K562 (cell line): ENCODE data around the gene MEAK7. TPM values are rescaled to one million over a fixed set of nuclear protein-coding genes. Genes with fewer than 3 reads are reported as not detected.

Experiments used
- ATAC-seq: fragments of 200-7000 bp; cut with Tn5 transposase; 3 replicates; pipeline ENCODE4 v1.9.1; 2020; ENCODE audit warnings: moderate library complexity
- BruUV-seq: library from RNA; stranded (reverse); fragments of 400-500 nt; replicated peaks from 2 replicates; lab custom pipeline; 2021; lab: Mats Ljungman, UMichigan
- CTCF ChIA-PET: fragments of 300-600 bp; formaldehyde crosslinking; extraction: SDS; loops from one replicate; lab custom pipeline; 2021; ENCODE audit warnings: low intra/inter-chr PET ratio; lab: Yijun Ruan, JAX
- POLR2A ChIA-PET: fragments of 300-600, 350-650 bp; sonication (Branson Sonifier 250); formaldehyde crosslinking; extraction: SDS; loops from one replicate; lab custom pipeline; 2021; ENCODE audit warnings: antibody characterized with exemption, inconsistent platforms; lab: Yijun Ruan, JAX
- DNase-seq, 4 experiments: peaks; one replicate each; pipeline versions ENCODE4 v3.0.0 to v3.0.0-alpha.2; 2011 to 2018; ENCODE audit warnings: low spot score in 3 of 4, mixed read lengths in 3 of 4; ENCODE audit errors: extremely low read depth in 1 of 4
- FAIRE-seq: peaks from 2 replicates; lab custom pipeline; 2011; peaks lifted over from hg19 to GRCh38; lab: Jason Lieb, UNC
- H2AFZ ChIP-seq: 2 replicates; pipeline ENCODE4 v1.6.0; 2011; ENCODE audit warnings: low read depth, low read length, control low read depth, inconsistent platforms
- H3K27ac ChIP-seq: fragments of 200-600 bp; 3 replicates; pipeline ENCODE4 v1.8.0; 2011; ENCODE audit warnings: low read depth, mild to moderate bottlenecking, control low read depth, inconsistent platforms, low read length, moderate library complexity, mixed read lengths; ENCODE audit errors: extremely low read depth
- H3K27me3 ChIP-seq, 2 experiments: fragments of 300-600 bp in 1 of 2; 2 replicates in 1 of 2; 3 replicates in 1 of 2; pipeline versions ENCODE4 v1.6.0 to v1.8.0; 2011; ENCODE audit warnings: inconsistent platforms in 2 of 2, low read length in 2 of 2, mild to moderate bottlenecking in 1 of 2, mixed read lengths in 1 of 2, moderate library complexity in 1 of 2; ENCODE audit not compliant: control insufficient read depth in 2 of 2, insufficient read depth in 2 of 2
- H3K36me3 ChIP-seq: fragments of 300-600 bp; 3 replicates; pipeline ENCODE4 v1.8.0; 2011; ENCODE audit warnings: mild to moderate bottlenecking, low read length, inconsistent platforms; ENCODE audit not compliant: control insufficient read depth, insufficient read depth
- H3K4me1 ChIP-seq, 2 experiments: fragments of 200-600 bp in 1 of 2; replicated peaks in 1 of 2; 2 replicates in 1 of 2; 3 replicates in 1 of 2; pipeline versions ENCODE4 v1.5.1 to v1.8.0; 2011; ENCODE audit warnings: inconsistent platforms in 2 of 2, low read length in 2 of 2, mild to moderate bottlenecking in 1 of 2, mixed read lengths in 1 of 2, moderate library complexity in 1 of 2; ENCODE audit not compliant: control insufficient read depth in 2 of 2, insufficient read depth in 2 of 2
- H3K4me2 ChIP-seq: 2 replicates; pipeline ENCODE4 v1.6.1; 2011; ENCODE audit warnings: low read length, control low read depth, inconsistent platforms, mixed read lengths; ENCODE audit not compliant: insufficient read depth
- H3K4me3 ChIP-seq: fragments of 200-600 bp; sonication (generic), shearing (Covaris generic); 2 replicates; pipeline ENCODE4 v1.5.1; 2016; ENCODE audit warnings: control low read depth, inconsistent platforms
- H3K79me2 ChIP-seq: fragments of 200-600 bp; 3 replicates; pipeline ENCODE4 v1.8.0; 2011; ENCODE audit warnings: low read length, inconsistent platforms; ENCODE audit not compliant: control insufficient read depth, insufficient read depth
- H3K9ac ChIP-seq, 2 experiments: 2 replicates each; pipeline versions ENCODE4 v1.6.0 to v1.6.1; 2011; ENCODE audit warnings: low read depth in 2 of 2, low read length in 2 of 2, control low read depth in 1 of 2, inconsistent platforms in 1 of 2, mild to moderate bottlenecking in 1 of 2, mixed read lengths in 1 of 2; ENCODE audit not compliant: insufficient read depth in 1 of 2
- H3K9me1 ChIP-seq: one replicate; pipeline ENCODE4 v1.6.0; 2011; ENCODE audit warnings: inconsistent platforms, mild to moderate bottlenecking, low read length, moderate library complexity; ENCODE audit not compliant: control insufficient read depth, insufficient read depth
- H3K9me3 ChIP-seq: replicated peaks from 2 replicates; pipeline ENCODE4 v1.5.1; 2011; ENCODE audit warnings: low read depth, low read length, inconsistent platforms; ENCODE audit not compliant: control insufficient read depth, insufficient read depth
- H4K20me1 ChIP-seq: replicated peaks from 2 replicates; pipeline ENCODE4 v1.6.1; 2011; ENCODE audit warnings: low read length, inconsistent platforms, mixed read lengths; ENCODE audit not compliant: control insufficient read depth, insufficient read depth
- CBX2 ChIP-seq: fragments of 200-600 bp; sonication (generic); IDR thresholded peaks from one replicate; pipeline ENCODE4 v1.6.1; 2012; ENCODE audit warnings: mild to moderate bottlenecking, low read length, inconsistent platforms; ENCODE audit not compliant: insufficient read depth, poor library complexity, severe bottlenecking
- HDAC8 ChIP-seq: fragments of 450-650 bp; IDR thresholded peaks from 2 replicates; pipeline ENCODE4 v1.6.1; 2016; ENCODE audit warnings: mild to moderate bottlenecking, missing genetic modification characterization, moderate library complexity, missing compliant biosample characterization
- MAFK ChIP-seq: IDR thresholded peaks from 2 replicates; pipeline ENCODE4 v1.6.1; 2011; ENCODE audit warnings: low read length, improper control_type of control experiment
- NCOA4 ChIP-seq: fragments of 450-650 bp; IDR thresholded peaks from 2 replicates; pipeline ENCODE4 v1.6.1; 2018; ENCODE audit warnings: mild to moderate bottlenecking; ENCODE audit not compliant: partially characterized antibody
- PHB ChIP-seq: fragments of 250-450 bp; sonication (Bioruptor Pico); IDR thresholded peaks from 2 replicates; pipeline ENCODE4 v1.5.0; 2021
- SLC30A9 ChIP-seq: fragments of 250-450 bp; sonication (Bioruptor Pico); IDR thresholded peaks from 2 replicates; pipeline ENCODE4 v1.8.0; 2022; ENCODE audit warnings: mild to moderate bottlenecking, moderate library complexity
- SUPT5H ChIP-seq: fragments of 450-650 bp; IDR thresholded peaks from 2 replicates; pipeline ENCODE4 v1.6.1; 2016
- TARDBP ChIP-seq: fragments of 450-650 bp; IDR thresholded peaks from 2 replicates; pipeline ENCODE4 v1.6.1; 2016
- U2AF2 ChIP-seq: fragments of 200-400 bp; formaldehyde crosslinking; optimal IDR thresholded peaks from 2 replicates; pipeline ENCODE3; 2017; ENCODE audit warnings: low read depth, mild to moderate bottlenecking, low read length
- ZBTB1 ChIP-seq: sonication (generic); formaldehyde crosslinking; IDR thresholded peaks from 2 replicates; pipeline ENCODE4 v1.8.1; 2023; ENCODE audit warnings: missing genetic modification reagents, low read depth, mild to moderate bottlenecking, borderline replicate concordance
- WGBS: fragments of 100-300 bp; shearing (Covaris generic); methylation state at CpG from one replicate; pipeline ENCODE4 v1.1.6; 2016; ENCODE audit warnings: low coverage, mixed read lengths; ENCODE audit not compliant: insufficient coverage; ENCODE audit errors: missing lambda C conversion rate; 5-methylcytosine and 5-hydroxymethylcytosine counted together
- in situ Hi-C: fragments of 300-500 bp; cut with MboI; formaldehyde crosslinking; loops from 4 replicates; pipeline ENCODE4 v1.15.0; 2018; ENCODE audit warnings: inconsistent platforms, mixed read lengths
- intact Hi-C: fragments of 100-400 bp; cut with micrococcal nuclease; formaldehyde crosslinking; loops from 2 replicates; pipeline ENCODE4 v1.14.2; 2022
- polyA plus RNA-seq, 8 experiments: library from polyadenylated mRNA; depleted of rRNA in 4 of 8; stranded (reverse) in 5 of 8; unstranded in 3 of 8; fragments of >200 nt; fragmentation: Nextera tagmentation in 2 of 8; fragmentation: Illumina TruSeq in 1 of 8; extraction: Ambion mirVana in 2 of 8; extraction: Trizol in 1 of 8; gene quantifications; 2 replicates each; pipeline versions ENCODE4 v1.2.1 to v1.2.3, GENCODE V29; 2011 to 2014; ENCODE audit warnings: inconsistent platforms in 1 of 8, missing spikeins in 1 of 8
- total RNA-seq, 7 experiments: library from RNA; depleted of rRNA in 6 of 7; stranded (reverse); fragments of >200 nt in 6 of 7; fragmentation: Illumina TruSeq in 2 of 7; extraction: Trizol in 2 of 7; gene quantifications; 2 replicates each; pipeline versions ENCODE4 v1.2.1 to v1.2.3, GENCODE V29; 2011 to 2021; ENCODE audit warnings: low replicate concordance in 1 of 7
- TF ChIP-seq, protein P1 (sequence below): sonication (generic); formaldehyde crosslinking; IDR thresholded peaks from 2 replicates; pipeline ENCODE4 v1.8.0; 2022; ENCODE audit warnings: mild to moderate bottlenecking, missing genetic modification reagents
- TF ChIP-seq, protein P2 (sequence below): fragments of 150-350 bp; conservative IDR thresholded peaks from 2 replicates; pipeline ENCODE4 v1.6.1; 2014; ENCODE audit warnings: low read length
- TF ChIP-seq, protein P3 (sequence below), 2 experiments: fragments of 450-650 bp in 1 of 2; IDR thresholded peaks; 2 replicates each; pipeline ENCODE4 v1.6.1; 2011 to 2017; ENCODE audit warnings: low read depth in 2 of 2, antibody characterized with exemption in 1 of 2, borderline replicate concordance in 1 of 2, low read length in 1 of 2, mild to moderate bottlenecking in 1 of 2, mixed read lengths in 1 of 2; ENCODE audit not compliant: control insufficient read depth in 1 of 2

MEAK7 gene
- total and polyA plus RNA-seq, 9 of the 15 experiments (the other 6 are each of a cell fraction or from before 2014, with no cell fraction given) = 1.4 to 14.5 (median 6.3) TPM

DNA sequence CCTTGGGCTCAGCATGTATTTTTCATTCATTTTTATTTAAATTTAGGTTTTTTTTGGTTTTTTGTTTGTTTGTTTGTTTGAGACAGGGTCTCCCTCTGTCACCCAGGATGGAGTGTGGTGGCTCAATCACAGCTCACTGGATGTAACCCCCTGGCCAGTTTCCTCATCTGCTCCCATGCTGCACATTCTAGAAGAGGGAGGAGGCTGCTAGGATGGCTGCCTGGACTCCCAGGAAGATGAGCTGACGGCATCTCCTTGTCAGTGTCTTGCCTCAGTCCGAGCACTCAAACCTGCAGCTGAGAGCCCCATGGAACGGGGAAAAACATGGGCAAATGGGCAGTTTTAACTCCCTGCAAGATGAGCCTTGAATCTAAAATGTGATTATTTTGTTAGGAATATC is 7.5 kb downstream of the MEAK7 start:
- H3K9me3 ChIP-seq = peaks cover 3% of the 10 kb centered on the region
- ChIA-PET POLR2A (interaction anchor here (0.6 to 1.1 kb wide), 3 partner anchors 9 to 285 kb away, joined by 3 to 5 read pairs (median 4); no protein-coding TSS in a partner anchor), CTCF (no interaction called here)
- no peaks in the 10 kb centered on the region for H4K20me1 ChIP-seq
- no peaks in the 10 kb centered on the region for H3K27me3 ChIP-seq
- H3K36me3 ChIP-seq = peaks cover 10% of the 10 kb centered on the region; the same call in 2 of the 3 replicates
- no peak overlapping the region for H3K4me2 ChIP-seq
- TF ChIP-seq U2AF2 (no peak), SLC30A9 (CRISPR knock-in tag) (no peak), NCOA4 (no peak), CBX2 (no peak), HDAC8 (no peak), TARDBP (no peak), PHB (CRISPR knock-in tag) (no peak), SUPT5H (no peak), MAFK (no peak), ZBTB1 (CRISPR knock-in tag) (no peak)
- TF ChIP-seq, protein P1, sequence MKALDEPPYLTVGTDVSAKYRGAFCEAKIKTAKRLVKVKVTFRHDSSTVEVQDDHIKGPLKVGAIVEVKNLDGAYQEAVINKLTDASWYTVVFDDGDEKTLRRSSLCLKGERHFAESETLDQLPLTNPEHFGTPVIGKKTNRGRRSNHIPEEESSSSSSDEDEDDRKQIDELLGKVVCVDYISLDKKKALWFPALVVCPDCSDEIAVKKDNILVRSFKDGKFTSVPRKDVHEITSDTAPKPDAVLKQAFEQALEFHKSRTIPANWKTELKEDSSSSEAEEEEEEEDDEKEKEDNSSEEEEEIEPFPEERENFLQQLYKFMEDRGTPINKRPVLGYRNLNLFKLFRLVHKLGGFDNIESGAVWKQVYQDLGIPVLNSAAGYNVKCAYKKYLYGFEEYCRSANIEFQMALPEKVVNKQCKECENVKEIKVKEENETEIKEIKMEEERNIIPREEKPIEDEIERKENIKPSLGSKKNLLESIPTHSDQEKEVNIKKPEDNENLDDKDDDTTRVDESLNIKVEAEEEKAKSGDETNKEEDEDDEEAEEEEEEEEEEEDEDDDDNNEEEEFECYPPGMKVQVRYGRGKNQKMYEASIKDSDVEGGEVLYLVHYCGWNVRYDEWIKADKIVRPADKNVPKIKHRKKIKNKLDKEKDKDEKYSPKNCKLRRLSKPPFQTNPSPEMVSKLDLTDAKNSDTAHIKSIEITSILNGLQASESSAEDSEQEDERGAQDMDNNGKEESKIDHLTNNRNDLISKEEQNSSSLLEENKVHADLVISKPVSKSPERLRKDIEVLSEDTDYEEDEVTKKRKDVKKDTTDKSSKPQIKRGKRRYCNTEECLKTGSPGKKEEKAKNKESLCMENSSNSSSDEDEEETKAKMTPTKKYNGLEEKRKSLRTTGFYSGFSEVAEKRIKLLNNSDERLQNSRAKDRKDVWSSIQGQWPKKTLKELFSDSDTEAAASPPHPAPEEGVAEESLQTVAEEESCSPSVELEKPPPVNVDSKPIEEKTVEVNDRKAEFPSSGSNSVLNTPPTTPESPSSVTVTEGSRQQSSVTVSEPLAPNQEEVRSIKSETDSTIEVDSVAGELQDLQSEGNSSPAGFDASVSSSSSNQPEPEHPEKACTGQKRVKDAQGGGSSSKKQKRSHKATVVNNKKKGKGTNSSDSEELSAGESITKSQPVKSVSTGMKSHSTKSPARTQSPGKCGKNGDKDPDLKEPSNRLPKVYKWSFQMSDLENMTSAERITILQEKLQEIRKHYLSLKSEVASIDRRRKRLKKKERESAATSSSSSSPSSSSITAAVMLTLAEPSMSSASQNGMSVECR (CRISPR knock-in tag) = no peak
- TF ChIP-seq, protein P2, sequence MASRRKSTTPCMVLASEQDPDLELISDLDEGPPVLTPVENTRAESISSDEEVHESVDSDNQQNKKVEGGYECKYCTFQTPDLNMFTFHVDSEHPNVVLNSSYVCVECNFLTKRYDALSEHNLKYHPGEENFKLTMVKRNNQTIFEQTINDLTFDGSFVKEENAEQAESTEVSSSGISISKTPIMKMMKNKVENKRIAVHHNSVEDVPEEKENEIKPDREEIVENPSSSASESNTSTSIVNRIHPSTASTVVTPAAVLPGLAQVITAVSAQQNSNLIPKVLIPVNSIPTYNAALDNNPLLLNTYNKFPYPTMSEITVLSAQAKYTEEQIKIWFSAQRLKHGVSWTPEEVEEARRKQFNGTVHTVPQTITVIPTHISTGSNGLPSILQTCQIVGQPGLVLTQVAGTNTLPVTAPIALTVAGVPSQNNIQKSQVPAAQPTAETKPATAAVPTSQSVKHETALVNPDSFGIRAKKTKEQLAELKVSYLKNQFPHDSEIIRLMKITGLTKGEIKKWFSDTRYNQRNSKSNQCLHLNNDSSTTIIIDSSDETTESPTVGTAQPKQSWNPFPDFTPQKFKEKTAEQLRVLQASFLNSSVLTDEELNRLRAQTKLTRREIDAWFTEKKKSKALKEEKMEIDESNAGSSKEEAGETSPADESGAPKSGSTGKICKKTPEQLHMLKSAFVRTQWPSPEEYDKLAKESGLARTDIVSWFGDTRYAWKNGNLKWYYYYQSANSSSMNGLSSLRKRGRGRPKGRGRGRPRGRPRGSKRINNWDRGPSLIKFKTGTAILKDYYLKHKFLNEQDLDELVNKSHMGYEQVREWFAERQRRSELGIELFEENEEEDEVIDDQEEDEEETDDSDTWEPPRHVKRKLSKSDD = no peak
- TF ChIP-seq, protein P3, sequence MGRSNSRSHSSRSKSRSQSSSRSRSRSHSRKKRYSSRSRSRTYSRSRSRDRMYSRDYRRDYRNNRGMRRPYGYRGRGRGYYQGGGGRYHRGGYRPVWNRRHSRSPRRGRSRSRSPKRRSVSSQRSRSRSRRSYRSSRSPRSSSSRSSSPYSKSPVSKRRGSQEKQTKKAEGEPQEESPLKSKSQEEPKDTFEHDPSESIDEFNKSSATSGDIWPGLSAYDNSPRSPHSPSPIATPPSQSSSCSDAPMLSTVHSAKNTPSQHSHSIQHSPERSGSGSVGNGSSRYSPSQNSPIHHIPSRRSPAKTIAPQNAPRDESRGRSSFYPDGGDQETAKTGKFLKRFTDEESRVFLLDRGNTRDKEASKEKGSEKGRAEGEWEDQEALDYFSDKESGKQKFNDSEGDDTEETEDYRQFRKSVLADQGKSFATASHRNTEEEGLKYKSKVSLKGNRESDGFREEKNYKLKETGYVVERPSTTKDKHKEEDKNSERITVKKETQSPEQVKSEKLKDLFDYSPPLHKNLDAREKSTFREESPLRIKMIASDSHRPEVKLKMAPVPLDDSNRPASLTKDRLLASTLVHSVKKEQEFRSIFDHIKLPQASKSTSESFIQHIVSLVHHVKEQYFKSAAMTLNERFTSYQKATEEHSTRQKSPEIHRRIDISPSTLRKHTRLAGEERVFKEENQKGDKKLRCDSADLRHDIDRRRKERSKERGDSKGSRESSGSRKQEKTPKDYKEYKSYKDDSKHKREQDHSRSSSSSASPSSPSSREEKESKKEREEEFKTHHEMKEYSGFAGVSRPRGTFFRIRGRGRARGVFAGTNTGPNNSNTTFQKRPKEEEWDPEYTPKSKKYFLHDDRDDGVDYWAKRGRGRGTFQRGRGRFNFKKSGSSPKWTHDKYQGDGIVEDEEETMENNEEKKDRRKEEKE (IDR thresholded peaks at IDR 0.05; ENCODE audit: borderline replicate concordance in 1 of 2, control insufficient read depth in 1 of 2, low read depth in 2 of 2, low read length in 1 of 2) = no peak
- ATAC-seq (no peak), DNase-seq (no peak), FAIRE-seq (no peak)
- in situ Hi-C loops (no loop called here), intact Hi-C loops (no loop called here)
- 80% methylated on average over 3 of the region's 3 CpGs for WGBS
- no peak overlapping the region for H3K27ac ChIP-seq
- BruUV-seq = no TSS peak
- H3K9ac ChIP-seq = no peak overlapping the region
- H3K4me1 ChIP-seq = peaks cover 4 to 6% of the 10 kb centered on the region in 2 experiments; a peak in 3 of 5 replicates
- no peak overlapping the region for H3K4me3 ChIP-seq
- no peaks in the 10 kb centered on the region for H3K79me2 ChIP-seq
- no peak overlapping the region for H2AFZ ChIP-seq
- H3K9me1 ChIP-seq = no peaks in the 10 kb centered on the region
